HG02970 (cell line): ENCODE measurements around the gene NET1.

Experiments
- ATAC-seq: cut with Tn5 transposase; IDR thresholded peaks from one replicate; pipeline ENCODE4 v1.9.1; 2021; ENCODE audit warnings: mild to moderate bottlenecking, moderate library complexity, moderate number of reproducible peaks; ENCODE audit not compliant: unreplicated experiment, low FRiP score

NET1 gene

DNA sequence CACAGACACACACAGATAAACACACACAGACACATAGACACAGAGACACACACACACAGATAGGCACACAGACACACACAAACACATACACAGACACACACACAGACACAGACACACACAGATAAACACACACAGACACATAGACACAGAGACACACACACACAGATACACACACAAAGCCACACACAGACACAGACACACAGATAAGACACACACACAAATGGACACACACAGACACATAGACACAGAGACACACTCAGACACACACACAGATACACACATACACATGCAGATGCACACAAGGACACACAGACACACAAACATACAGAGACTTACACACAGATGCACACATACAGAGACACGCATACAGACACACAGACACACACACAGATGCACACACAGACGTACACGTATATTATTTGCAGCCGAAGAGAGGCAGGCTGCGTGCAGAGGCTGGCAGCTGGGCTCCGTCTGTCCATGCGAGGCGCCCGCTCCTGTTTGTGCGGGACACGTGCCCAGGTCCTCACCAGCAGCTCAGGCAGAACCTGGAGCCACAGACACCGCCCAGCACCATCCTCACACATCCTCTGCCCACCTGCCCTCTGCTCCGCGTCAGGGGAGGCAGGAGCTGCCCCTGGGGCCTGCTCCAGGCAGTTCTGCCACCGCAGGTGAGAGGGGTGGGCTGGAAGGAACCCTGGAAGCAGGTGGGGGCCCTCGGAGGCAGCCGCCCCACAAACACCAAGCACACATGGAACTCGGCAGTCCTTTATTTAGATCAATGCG, 85.8 kb downstream of the NET1 start:
- ATAC-seq = no peak

DNA sequence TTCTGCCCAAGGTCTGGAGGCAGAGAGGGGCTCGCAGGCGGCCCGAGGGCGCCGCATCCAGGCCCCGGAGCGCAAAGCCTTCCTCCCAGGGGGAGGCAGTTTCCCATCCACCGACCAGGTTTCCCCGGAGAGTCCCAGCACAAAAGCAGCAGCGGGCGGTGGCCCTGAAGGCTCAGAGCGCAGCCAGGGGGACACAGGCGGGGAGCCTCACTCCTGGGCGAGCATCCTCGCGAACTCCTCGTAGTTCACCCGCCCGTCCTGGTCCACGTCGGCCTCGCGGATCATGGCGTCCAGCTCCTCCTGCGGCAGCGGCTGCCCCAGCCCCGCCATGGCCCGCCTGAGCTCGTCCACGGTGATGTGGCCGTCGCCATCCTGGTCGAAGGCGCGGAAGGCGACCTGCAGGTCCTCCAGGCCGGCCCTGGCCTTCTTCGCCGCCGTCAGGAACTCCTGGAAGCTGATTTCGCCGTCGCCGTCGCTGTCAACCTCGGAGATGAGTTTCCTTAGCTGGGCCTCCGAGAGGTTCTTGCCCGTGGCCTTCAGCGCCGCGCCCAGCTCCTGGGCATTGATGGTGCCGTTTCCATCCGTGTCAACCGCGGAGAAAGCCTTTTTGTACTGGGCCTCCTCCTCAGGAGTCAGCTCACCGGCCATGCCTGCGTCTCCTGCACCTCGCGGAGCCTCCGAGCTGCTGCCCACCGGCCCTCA, 86.6 kb downstream of the NET1 start:
- no peak for ATAC-seq

DNA sequence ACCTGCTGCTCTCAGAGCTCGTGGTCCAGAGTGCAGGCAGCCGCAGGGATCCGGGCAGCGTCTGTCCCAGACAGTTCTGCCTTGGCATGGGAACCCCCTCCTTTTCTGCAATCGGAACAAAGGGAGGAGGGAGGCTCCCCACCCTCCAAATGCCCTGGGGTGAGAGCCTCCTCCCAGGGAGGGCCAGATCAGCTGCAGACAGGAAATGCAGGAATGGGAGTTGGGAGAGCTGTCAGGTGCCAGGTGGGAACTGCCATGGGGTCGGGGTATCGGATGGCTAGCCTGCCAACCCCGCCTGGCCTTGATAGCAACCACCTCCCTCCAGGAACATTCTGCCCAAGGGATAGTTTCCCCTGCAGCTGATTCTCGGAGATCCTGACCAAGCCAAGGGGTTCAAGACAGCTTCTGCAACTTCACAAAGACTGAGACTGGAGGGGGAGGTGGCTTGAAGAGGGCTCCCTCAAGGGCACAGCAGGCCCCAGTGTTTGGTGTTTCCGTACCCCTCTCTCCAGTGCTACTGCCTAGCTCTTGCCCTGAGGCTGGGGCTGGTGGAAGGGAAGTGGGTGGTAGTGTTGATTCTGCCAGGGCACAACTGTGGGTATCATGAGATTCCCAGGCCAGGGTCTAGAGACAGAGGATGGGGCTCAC, 87.3 kb downstream of the NET1 start, which contains the start of gene CALML5:
Gene CALML5, minus strand, starts transcription at position 78 of the 648 bp plus-strand sequence. CDS start 132 bp downstream, outside the sequence.
- no peak for ATAC-seq

DNA sequence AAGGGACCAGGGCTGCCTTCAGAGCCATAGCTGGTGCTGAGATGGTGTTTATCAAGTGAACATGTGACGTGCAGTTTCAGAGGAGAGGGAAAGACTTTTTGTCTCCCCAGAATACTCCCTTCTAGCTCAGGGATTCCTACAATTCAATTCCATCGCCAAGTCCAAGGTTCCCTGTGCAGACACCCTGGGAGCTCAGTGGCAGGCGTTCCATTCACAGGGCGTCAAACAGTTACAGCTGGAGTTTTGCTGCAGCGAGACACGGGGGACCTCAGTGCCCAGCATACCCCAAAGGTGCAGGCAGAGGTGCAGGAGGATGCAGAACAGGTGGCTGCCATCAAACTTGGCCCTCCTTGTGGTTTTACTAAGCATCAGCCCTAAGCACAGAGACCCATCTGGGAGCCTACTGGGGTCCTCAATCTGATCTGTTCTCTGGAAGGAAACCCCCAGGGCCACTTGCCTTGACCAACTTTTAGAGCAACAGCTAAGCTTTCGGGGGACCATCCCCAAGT, 87.9 kb downstream of the NET1 start:
- no peak for ATAC-seq

DNA sequence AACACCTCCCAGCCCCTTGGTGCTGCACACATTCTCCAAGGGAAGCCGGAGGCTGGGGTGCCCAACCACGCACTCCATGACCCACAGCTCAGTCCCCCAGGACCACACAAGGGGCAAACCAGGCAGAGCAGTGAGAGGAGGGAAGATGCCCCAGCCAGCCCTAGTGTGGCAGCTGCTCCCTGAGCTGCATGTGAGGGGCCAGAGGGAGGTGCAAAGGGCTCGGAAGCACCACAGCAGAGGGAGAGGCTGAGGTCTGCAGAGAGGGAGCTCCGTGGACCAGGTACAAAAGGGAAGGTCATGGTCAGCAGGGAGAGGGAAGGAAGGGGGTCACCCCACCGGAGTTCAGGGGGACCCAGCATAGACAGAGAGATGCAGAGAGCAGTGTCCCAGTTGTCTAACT, 88.6 kb downstream of the NET1 start:
- ATAC-seq = no peak

DNA sequence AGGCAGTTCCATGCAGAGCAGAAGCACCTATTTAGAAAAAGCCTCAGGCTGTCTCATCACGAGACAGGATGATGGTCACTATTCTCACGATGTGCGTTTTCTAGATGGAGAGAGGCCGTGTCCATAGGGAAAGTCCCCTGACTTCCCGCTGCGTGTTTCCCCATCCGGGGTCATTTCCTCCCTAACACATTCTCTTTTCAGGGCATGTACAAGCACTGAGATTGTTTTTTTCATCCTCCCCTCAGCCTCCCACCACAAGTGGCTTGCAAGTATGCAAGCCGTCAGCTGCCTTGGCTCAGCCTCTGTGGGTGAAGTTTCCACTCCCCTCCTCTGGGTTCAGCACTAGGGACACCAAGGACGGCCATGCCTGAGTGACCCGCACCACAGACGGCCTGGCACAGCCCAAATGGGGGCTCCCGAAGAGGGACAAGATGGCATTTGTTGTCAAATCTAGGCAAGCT, 89.7 kb downstream of the NET1 start:
- no peak for ATAC-seq

DNA sequence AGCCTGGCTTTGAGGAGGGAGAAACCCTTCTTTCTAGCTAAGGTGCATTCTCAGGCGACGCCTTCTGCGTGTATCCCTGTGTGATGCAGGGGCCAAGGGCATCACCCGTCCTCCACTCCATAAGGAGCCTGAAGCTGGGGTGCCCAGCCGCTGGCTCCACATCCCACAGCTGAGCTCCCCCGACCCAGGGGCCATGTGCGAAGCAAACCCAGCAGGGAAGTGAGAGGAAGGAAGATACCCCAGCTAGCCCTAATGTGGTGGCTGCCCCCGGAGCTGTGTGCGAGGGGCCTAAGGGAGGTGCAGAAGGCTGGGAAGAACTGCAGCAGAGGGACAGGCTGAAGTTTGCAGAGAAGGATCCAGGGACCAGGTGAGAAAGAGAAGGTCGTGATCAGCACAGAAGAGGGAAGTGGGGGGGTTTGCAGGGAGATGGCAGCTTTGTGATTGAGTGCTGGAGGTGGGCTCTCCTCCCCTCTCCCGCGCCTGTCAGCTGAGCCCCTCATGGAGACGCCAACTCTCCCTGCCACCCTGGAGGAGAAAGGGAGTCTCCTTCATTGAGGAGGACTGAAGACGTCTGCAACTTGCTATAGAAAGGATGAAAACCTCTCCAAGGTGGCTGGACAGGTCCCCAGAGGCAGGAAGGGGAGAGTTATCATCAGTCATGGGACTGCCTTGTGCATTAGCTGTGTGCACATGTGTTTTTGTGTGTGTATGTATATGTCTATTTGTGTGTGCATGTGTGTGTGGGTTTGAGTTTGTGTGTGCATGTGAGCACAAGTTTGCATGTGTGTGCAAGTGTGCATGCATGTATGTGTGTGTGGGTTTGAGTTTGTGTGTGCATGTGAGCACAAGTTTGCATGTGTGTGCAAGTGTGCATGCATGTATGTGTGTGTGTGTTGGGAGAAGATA, 90.5 kb downstream of the NET1 start:
- no peak for ATAC-seq

DNA sequence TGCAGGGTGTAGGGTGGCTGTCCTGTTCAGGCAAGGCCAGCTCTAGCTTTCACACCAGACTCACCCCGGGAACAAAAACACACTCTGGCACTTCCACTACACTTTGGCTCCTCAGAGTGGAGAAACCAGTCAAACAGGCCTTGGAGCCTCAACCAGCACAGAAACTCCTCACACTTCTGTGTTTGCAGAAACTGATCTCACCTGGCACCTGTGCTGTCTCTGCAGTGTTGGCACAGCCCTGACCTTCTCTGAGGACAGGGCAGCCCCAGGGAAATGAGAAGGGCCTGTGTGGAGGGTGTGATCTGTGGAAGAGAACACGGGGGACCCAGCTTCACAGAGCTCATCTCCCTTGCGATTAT, 91.1 kb downstream of the NET1 start:
- no peak for ATAC-seq

DNA sequence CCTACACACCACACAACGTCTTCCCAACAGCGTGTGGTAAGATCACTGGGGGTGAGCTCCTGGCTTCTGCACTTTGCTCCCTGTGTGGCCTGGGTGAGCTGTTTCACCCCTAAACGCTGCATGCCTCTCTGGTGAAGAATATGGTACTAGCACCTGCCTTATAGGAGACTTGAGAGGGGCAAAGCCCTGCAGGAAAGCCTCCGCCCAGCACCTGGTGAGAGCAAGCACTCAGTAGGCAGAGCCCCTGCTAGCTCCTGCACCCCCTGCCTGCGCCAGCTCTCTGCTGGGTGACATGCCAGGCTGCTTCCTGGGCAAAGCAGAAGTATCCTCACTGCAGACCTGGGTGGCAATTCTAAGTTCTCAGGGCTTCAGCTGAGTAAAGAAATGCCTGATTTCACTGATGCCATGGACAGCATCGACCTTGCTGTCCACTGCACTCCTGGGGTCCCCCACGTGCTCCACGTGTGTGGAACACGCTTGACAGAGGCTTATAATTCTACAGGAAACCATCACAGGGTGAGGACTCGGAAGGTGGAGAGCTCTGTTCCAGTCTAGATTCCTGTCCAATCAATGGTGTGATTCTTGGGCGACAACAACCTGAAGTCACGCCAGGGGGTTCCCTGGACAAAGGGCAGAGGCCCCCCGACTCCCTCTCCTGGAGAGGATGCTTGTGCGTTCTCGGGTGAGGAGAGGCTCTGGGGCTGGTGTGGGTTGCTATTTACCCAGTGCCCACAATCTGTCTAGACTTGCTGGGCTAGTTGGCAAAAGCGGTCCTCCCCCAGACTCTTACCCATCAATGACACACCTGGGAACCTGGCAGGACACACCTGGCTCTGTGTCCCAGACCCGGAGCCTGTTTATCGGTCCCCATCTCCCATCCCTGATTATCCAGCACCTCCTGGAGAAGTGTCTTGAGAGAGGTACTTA, 92.1 kb downstream of the NET1 start:
- ATAC-seq = no peak

DNA sequence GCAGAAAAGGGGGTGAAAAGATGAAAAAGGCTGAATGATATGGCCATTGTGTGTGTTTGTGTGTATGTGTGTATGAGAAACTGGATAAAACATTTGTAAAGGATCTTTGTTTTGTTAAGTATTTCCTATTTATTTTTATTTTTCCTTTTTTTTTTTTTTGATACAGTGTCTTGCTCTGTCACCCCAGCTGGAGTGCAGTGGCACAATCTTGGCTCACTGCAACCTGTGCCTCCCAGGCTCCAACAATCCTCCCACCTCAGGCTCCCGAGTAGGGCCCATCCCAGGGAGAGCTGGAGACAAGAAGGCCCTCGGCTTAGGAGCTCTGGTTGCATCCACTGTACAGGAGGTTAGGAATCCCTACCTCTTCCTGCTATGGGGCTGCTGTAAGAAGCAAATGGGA, 93.9 kb downstream of the NET1 start:
- no peak for ATAC-seq

DNA sequence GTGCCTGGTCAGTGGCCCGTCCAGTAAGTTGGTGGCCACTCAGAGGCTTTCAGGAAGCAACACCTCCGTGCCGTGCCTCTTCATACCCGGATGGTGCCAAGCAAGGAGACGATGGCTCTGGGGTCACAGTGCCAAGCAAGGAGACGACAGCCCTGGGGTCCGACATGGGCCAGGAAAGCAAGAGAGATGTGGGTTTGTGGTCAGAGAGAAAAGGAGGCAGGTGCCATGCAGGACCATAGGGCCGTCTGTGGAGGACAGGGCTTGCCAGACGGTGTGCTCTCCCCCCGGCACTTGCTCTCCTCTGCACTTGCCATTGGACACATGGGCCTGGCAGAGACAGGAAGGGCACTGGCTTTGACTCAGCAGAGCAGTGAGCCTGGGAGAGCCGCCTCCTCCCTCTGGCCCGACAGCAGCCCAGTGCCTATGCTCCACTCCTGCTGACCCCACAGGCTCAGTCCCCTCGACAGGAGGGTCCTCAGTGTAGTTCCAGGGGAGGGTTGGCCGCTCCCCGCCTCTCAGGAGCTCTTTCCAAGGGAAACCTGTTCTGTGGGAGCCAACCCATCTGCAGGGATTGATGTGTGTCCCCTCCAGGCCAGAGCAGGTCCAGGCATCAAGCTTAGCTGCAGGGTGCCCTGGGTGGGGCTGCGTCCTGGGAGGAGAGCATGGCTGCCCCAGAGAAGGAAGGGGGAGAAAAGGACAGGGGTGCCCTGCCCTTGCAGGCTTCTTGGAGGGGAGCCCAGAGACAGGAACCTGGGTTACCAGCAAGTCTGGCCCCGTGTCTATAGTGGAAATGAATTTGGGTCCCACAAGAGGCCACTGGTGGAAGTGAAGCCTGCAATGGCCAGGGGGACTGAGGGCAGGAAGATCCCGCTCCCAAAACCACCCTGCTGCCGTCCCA, 94.6 kb downstream of the NET1 start:
- no peak for ATAC-seq

DNA sequence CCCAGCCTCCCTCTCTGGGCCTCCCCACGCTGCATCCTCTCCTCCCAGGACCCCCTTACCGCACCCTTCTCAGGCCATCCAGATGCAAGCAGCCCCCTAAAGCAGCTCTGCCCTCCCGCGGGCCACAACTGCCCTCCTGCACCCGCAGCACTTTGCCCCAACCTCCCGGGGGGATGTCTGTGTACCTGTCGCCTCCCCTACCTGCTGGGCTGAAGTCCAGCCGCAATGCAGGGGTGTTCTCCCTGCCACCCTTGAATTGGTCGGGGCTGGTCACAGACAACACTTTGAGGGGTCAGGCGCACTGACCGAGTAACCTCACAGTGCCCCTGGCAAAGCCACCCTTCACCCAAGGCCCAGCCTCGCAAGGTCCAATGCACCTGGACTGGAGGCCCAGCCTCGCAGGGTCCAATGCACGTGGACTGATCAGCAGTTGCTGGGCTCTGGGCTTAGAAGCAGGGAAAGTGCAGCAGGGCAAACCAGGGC, 95.3 kb downstream of the NET1 start:
- no peak for ATAC-seq

DNA sequence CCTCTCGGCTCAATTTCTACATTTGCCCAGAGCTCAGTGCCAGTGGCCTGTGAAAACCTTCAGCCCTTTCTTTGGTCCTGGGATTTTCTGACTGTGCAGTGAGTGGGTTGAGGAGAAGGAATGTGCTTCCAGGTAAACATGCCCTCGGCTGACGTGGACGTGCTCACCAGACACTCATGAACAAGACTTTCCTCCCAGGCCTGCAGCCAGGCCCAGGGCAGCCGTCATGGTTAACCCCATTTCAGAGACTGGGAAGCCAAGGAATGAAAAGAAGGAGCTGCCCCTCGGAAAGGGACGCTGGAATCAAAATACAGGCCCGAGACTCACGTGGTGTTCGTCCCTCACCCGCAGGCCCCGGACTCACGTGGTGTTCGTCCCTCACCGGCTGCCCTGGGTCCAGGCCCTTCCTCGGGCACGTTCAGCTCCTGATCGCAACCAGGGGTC, 95.8 kb downstream of the NET1 start:
- ATAC-seq = no peak
